RWPE2 (cell line): ENCODE results near the gene MRPL22.

Source experiments
- ATAC-seq: fragments of 200-7000 bp; cut with Tn5 transposase; 3 replicates; pipeline ENCODE4 v1.9.1; 2021; ENCODE audit warnings: low read depth
- DNase-seq: peaks from one replicate; pipeline ENCODE4 v3.0.0-alpha.2; 2020; ENCODE audit warnings: low spot score
- H3K27ac ChIP-seq: fragments of 450-650 bp; 2 replicates; pipeline ENCODE4 v1.5.1; 2017; ENCODE audit warnings: mild to moderate bottlenecking; ENCODE audit not compliant: poor library complexity, severe bottlenecking
- H3K27me3 ChIP-seq: fragments of 250-450 bp; sonication (Bioruptor Pico); 2 replicates; pipeline ENCODE4 v1.5.1; 2021; ENCODE audit warnings: mild to moderate bottlenecking, moderate library complexity; ENCODE audit not compliant: insufficient read depth, poor library complexity, severe bottlenecking
- H3K36me3 ChIP-seq: fragments of 250-450 bp; sonication (Bioruptor Pico); 2 replicates; pipeline ENCODE4 v1.5.1; 2020; ENCODE audit warnings: low read depth, mild to moderate bottlenecking, moderate library complexity
- H3K4me1 ChIP-seq: fragments of 250-450 bp; sonication (Bioruptor Pico); 2 replicates; pipeline ENCODE4 v1.5.1; 2021; ENCODE audit warnings: mild to moderate bottlenecking, moderate library complexity; ENCODE audit not compliant: insufficient read depth, poor library complexity, severe bottlenecking
- H3K4me3 ChIP-seq: fragments of 250-450 bp; sonication (Bioruptor Pico); 2 replicates; pipeline ENCODE4 v1.5.1; 2021; ENCODE audit warnings: mild to moderate bottlenecking, moderate library complexity; ENCODE audit not compliant: severe bottlenecking
- H3K9me3 ChIP-seq: fragments of 250-450 bp; sonication (Bioruptor Pico); 2 replicates; pipeline ENCODE4 v1.5.1; 2021; ENCODE audit warnings: mild to moderate bottlenecking, moderate library complexity; ENCODE audit not compliant: severe bottlenecking
- TF ChIP-seq, protein P1 (sequence below): fragments of 450-650 bp; IDR thresholded peaks from one replicate; pipeline ENCODE4 v1.5.1; 2017; ENCODE audit warnings: mild to moderate bottlenecking, moderate library complexity; ENCODE audit not compliant: poor library complexity, severe bottlenecking

The MRPL22 gene

DNA sequence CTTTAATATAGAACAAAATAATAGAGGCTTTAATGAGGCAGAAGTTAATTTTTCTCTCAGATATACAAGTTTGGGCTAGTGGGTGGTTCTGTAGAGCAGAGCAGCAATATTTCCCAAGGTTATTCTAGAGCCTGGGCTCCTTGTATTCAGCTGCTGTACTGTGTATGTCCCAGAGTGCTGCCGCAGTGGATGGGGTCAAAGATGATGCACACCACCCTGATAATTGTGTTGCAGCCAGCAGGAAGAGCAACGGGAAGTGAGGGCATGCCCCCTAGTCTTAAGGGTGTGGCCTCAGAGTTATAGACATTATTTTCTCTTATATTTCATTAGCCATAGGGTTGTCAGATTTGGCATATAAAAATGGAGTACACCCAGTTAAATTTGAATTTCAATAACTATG lies 48.8 kb downstream of the MRPL22 start:
- ATAC-seq, result no peak

DNA sequence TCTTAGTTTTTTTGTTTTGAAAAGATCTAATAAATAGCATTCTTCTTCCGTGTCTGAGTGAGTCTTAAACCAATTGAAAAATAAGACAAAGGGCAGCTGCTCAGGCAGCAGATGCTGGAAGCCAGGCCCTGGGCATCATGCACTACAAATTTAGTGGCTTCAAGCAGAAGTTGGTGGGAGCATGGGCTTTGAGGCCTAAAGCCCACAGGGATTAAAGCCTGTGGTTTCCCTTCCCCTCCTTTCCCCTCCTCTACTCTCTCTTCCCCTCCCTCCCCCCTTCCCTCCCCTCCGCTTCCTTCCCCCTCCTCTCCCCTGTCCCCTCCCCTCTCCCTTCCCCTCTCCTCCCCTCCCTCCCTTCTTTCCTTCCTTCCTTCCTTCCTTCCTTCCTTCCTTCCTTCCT lies 52.6 kb downstream of the MRPL22 start:
- Histone ChIP-seq H3K4me3 (no peak overlapping the region), H3K4me1 (peaks cover 13% of the 10 kb centered on the region), H3K9me3 (no peaks in the 10 kb centered on the region), H3K27me3 (no peaks in the 10 kb centered on the region), H3K36me3 (no peaks in the 10 kb centered on the region), H3K27ac (no peak overlapping the region)
- ATAC-seq (no peak), DNase-seq (no peak)
- TF ChIP-seq, protein P1, sequence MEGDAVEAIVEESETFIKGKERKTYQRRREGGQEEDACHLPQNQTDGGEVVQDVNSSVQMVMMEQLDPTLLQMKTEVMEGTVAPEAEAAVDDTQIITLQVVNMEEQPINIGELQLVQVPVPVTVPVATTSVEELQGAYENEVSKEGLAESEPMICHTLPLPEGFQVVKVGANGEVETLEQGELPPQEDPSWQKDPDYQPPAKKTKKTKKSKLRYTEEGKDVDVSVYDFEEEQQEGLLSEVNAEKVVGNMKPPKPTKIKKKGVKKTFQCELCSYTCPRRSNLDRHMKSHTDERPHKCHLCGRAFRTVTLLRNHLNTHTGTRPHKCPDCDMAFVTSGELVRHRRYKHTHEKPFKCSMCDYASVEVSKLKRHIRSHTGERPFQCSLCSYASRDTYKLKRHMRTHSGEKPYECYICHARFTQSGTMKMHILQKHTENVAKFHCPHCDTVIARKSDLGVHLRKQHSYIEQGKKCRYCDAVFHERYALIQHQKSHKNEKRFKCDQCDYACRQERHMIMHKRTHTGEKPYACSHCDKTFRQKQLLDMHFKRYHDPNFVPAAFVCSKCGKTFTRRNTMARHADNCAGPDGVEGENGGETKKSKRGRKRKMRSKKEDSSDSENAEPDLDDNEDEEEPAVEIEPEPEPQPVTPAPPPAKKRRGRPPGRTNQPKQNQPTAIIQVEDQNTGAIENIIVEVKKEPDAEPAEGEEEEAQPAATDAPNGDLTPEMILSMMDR, result no peak

More for the DNA sequence above, 48.8 kb downstream of the MRPL22 start:
- TF ChIP-seq, protein P1, result no peak
- Histone ChIP-seq H3K27me3 (no peaks in the 10 kb centered on the region), H3K9me3 (no peaks in the 10 kb centered on the region), H3K4me3 (no peak overlapping the region), H3K36me3 (no peaks in the 10 kb centered on the region), H3K27ac (no peak overlapping the region), H3K4me1 (no peaks in the 10 kb centered on the region)
- no peak for DNase-seq

DNA sequence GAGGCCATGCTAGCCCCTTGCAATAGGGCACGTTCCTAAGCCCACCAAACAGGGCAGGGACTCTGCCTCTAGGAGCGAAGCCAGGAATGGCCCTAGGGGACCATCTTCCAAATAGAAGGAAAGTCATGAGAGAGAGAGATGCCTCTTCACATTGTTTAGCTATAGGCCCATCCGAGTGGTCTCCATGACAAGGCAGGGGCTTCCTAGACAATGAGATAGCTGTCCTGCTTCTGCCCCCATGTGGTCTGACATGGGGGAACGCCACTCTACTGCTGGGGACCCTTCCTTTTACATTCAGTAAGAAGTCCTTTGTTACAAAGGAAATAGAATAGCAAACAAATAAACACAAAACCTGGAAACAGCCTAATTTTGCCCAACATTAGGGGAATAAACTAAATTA lies 54.8 kb downstream of the MRPL22 start:
- ATAC-seq (no peak), DNase-seq (no peak)
- Histone ChIP-seq H3K4me3 (no peak overlapping the region), H3K36me3 (no peaks in the 10 kb centered on the region), H3K27ac (no peak overlapping the region), H3K4me1 (peaks cover 13% of the 10 kb centered on the region), H3K27me3 (no peaks in the 10 kb centered on the region), H3K9me3 (no peaks in the 10 kb centered on the region)
- TF ChIP-seq, protein P1, result peak; percentile 10

DNA sequence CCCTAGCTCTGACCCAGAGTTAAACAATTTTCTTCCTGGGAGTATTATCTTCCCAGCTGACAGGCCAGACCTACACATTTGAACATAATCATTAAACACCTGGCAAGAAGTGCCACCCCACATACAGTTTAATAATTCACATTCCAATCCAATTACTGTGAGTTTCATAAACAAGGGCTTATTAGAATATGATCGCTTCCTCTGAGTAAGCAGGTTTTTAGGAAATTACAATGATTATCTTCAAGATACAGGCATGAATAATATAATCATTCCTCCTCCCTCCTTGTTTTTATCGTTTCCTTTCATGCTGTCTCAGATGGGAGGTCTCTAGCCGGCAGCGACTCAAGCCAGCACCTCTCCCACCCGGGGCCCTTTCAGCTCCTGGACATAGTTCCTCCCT lies 56.9 kb downstream of the MRPL22 start:
- no peaks in the 10 kb centered on the region for H3K36me3 ChIP-seq
- H3K4me1 ChIP-seq, result peaks cover 17% of the 10 kb centered on the region
- ATAC-seq (peak; percentile 92), DNase-seq (no peak)
- no peaks in the 10 kb centered on the region for H3K27me3 ChIP-seq
- no peaks in the 10 kb centered on the region for H3K9me3 ChIP-seq
- H3K4me3 ChIP-seq, result no peak overlapping the region
- H3K27ac ChIP-seq, result peak overlapping the region; percentile 52
- TF ChIP-seq, protein P1, result no peak

DNA sequence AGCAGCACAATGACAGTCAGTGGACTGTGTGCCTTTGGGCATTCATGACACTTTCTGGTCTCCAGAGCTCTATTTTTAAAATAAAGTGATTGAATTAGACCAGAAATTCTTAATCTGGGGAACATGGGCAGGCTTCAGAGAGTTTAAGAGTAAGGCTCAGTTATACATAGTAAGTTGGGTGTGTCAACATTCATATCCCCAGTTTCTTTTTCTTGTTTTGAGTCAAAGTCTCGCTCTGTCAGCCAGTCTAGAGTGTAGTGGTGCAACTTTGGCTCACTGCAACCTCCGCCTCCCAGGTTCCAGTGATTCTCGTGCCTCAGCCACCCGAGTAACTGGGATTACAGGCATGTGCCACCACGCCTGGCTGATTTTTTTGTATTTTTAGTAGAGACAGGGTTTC lies 59.0 kb downstream of the MRPL22 start:
- ATAC-seq (no peak), DNase-seq (no peak)
- TF ChIP-seq, protein P1, result no peak
- Histone ChIP-seq H3K9me3 (no peaks in the 10 kb centered on the region), H3K4me3 (no peak overlapping the region), H3K27ac (no peak overlapping the region), H3K36me3 (no peaks in the 10 kb centered on the region), H3K27me3 (no peaks in the 10 kb centered on the region), H3K4me1 (peaks cover 17% of the 10 kb centered on the region)
